ENCODE measurements around the gene RAD23A.
A peak's percentile ranks its signal among the peaks of the same experiment; 100 is the strongest.

RAD23A gene

DNA sequence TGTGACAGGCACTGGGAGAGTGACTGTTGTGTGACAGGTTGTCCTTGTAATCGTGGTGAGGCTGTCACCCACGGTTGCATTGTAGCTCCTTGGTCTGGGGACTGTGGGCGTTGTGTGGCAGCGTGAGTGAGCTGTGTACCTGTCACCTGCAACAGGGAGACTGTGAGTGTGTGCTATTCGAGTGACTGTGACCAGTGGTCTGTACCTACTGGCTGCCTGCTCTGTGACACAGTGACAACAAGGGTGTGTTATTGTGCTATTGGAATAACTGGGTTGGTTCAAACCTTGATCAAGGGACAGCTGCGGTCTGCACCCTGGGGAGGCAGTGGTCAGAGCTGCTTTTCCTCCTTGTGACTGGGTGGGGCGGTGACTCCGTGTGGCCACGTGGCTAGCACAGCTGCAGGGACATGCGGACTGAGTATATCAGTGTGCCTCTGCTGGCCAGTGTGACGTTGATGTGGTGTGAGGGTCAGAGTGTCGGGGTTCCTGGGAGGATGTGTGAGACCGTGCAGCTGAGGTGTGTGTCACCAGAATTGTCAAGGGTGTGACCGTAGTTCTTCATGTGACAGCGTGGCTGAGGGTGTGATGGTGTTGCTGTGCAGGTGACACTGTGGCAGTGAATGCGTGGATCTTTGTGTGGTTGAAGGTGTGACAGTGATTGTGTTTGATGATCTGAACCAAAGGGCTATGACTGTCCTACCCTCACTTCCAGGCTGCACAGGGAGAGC is 39.6 kb downstream of the RAD23A start:
- DNase-seq, result no peak

DNA sequence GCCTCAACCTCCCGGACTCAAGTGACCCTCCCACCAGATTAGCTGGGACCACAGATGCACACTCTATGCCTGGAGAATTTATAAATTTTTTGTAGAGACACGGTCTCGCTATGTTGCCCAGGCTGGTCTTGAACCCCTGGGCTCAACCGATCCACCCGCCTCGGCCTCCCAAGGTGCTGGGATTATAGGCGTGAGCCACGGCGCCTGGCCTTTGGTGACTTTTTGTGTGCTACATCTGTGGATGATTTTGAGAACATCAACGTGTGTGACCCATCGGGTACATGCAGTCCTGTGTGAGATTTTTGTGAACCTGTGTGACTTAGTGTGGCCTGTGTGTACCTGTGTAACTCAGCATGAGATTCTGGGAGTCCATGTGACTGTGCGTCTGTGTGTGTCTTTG is 41.1 kb downstream of the RAD23A start:
- no peak for DNase-seq

DNA sequence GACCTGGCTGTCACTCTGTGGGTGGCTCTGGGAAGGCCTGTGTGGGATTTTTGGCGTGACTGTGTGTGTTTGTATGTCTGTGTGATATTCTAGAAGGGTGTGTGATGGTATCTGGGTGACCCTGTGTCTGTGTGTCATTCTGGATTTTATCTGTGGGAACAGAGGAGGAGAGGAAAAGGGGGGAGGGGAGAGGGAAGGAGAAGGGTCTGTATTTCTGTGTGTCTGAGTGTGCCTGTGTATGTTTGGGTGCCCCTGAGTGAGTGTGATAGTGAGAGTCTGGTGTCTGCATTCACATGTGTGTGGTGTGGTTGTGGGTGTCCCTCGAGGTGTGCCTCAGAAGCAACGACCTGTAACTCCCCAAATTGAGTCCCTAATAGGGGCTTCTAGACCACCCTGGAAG is 41.5 kb downstream of the RAD23A start:
- DNase-seq, result no peak

DNA sequence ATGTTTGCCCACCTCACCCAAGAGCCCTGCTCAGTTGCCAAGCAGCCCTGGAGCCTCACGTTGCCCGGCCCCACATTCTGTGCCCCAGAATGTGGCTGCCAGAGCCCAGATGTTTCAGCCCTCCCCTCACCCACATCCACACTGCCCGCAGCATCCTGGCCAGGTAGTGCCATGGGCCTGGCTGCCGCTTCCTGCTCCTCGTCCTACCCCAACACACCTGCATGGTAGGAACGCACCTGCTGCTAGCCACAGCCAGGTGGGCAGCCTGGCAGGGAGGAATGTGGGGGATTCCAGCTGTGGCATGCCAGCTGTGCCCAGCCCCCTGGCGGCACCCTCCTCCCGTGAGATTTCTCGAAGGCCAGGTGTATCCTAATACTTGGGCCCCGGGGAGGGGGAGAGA is 42.1 kb downstream of the RAD23A start:
- DNase-seq, result no peak

DNA sequence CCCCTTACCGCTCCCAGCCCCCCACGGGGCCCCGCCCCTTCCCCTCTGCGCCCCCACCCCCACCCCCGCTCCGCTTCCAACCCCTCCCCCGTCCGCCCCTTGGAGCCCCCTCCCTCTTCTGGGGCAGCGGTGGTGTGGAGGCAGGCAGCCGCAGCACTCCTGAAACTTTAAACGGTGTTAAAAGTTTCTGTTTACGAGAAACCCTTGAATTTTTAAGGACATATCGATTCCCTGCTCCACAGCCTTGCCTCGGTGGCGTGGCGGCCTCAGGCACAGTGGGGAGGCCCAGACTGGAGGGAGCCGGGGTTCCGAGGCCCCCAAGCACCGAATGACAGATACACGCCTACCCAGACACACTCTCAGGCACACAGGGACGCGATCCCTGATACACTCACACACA is 44.8 kb downstream of the RAD23A start:
- no peak for DNase-seq

DNA sequence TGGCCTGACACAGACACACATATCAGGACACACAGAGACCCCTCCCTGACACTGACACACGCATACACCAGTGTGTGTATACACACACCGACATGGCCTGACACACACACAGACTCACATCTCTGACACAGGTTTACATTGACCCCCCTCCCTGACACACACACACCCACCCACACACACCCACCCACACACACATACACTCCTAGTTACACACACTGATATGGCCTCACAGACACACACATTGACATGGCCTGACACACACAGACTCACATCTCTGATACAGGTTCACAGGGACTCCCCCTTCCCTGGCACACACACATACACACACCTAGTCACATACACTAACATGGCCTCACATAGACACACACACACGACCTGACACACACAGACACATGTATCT is 45.2 kb downstream of the RAD23A start:
- DNase-seq, result no peak

DNA sequence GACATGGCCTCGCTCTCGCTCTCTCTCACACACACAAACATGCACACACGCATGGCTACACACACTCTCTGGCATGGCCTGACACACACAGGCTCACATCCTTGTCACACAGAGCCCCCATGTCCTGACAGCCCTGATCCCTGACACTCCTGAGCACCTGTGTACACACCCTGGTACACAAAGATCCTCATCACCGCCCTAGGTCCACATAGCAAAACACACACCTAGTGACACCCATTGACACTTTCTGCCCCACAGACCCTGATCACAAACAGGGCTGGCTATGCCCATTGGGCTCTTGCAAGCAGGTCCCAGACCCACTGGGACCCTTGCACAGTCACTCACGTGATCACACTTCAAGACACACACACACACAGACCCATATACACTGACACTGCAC is 45.6 kb downstream of the RAD23A start:
- no peak for DNase-seq

DNA sequence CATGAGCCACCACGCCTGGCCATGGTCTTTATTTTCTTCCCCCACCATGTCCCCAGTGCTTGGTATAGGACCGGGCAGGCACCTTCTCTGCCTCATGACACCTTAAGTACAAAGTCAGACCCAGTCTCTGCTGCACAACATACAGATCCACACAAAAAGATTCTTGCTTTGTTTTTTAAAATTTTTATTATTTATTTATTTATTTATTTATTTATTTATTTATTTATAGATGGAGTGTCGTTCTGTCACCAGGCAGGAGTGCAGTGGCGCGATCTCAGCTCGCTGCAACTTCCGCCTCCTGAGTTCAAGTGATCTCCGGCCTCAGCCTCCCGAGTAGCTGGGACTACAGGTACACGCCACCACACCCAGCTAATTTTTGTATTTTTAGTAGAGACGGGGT is 47.1 kb downstream of the RAD23A start:
- DNase-seq, result no peak

DNA sequence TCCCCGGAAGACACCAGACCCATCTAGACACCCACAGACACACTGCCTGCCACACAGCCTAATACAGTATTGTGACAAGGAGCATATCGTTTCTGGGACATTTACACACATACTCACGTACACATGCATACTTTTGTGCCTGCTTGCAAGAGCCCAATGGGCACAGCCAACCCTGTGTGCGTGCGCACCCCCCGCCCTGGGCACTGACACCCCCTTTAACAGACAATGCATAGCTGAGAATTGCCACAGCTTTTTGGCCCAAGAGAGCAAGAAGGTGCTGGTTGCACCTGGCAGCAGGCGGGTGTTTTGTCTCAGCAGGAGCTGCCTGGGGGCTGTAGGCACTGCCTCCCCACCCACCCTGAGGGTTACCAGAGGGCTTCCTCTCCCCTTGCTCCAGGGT is 47.9 kb downstream of the RAD23A start:
- DNase-seq, result no peak

DNA sequence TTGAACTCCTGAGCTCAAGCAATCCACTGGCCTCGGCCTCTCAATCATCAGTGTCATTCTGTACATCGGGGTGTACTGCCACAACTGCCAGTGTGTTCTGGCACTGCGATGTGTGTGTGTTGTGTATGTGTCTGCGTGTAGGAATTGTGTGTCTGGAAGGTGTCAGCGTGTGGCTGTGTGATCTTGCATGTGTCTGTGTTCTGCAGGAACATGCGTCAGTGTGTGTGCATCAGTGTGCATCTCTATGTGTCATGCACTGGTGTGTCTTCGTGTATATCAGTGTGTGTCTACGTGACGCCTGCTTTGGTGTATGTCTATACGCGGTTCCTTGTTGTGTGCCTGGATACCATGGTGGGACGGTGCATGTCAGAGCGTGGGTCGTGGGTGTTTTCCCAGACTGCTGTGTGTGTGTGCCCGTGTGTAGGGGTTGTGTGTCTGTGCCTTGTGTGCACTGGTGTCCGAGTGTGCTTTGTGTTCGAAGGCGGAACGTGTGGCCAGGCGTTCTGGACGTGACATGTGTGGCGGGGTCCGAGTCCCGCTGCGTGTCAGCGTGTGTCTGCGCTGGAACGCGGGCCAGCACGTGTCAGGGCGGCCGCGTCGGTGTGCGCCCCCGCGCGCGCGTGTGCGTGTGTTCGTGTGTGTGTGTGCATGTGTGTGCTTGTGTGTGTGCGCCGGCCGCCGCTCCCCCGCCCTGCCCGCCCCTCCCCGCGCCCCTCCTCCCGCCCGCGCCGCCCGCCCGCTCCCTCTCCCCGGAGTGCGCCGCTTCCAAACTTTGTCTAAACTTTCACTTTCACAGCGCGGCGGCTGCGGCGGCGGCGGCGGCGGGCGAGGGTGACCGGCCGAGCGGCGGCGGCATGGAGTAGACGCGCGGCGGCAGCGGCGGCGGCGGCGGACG is 49.3 kb downstream of the RAD23A start, which contains the start of gene NFIX:
Gene NFIX (plus strand): TSS at position 775 of the 895 bp plus-strand sequence. CDS start 363 bp downstream, outside the sequence.
- DNase-seq, result peak; percentile 23 to 35

DNA sequence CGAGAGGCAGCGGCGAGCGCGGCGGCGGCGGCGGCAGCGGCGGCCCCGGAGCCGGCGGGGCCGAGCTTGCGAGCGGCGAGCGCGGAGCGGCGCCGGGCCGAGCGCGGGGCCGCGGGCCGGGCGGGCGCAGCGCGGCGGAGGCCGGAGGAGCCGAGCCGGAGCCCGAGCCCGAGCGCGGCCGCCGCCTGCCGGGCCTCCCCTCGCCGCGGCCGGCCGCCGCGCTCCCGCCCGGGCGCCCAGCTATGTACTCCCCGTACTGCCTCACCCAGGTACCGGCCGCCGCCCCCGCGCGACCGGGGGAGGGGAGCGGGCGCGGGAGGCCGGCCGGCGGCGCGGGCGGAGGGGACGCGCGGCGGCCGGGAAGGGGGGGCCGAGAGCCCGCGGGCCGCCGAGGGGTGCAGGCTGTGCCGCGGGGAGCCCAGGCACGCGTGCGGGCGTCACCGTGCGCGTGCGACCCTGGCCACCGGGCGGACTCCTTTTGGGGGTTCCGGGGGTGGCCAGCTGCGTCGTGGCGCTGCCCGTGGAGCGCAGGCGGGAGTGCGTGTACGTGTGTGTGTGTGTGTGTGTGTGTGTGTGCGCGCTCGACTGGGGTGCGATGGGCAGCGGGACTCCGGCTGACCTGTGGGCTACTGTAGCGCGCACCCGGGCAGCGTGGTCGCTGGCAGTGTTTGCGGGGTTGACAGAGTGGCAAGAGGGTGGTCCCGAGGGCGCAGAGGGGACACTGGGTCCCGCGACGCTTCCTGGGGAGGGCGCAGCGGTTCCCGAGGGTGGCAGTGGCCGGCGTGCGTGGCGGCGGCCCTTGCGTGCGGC is 50.1 kb downstream of the RAD23A start:
- DNase-seq, result no peak

DNA sequence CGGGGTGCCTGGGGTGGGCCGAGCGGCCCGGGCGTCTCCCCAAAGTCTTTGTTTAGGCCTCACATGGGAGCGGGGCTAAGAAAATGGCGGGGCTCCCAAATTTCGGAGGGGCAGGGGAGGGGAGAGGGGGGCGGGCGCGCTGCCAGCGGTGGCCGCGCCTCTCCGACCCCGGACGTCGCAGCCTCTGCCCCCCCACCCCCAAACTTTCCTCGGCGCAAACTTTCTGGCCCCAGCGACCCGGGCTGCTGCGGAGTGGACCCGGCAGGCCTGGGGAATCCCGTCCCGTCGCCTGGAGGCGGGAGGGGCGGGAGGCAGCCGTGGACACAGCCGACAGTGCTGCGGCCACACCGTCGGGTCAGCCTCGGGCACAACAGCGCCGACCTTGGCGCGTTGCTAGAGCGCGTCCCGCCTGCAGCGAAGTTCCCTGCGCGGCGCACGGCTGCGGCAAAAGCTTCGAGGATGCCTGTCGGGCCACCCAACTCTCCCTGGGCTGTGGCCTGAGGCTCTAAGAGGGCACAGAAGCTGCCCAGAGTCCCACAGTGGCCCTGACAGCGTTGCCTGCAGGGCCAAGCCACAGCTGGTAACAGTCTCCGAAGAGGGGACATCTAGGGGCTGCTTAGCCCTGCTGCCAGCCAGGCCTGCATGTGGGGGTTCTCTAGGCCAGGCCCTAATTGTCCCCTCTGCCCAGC is 50.9 kb downstream of the RAD23A start:
- peak; percentile 5 to 11 for DNase-seq

DNA sequence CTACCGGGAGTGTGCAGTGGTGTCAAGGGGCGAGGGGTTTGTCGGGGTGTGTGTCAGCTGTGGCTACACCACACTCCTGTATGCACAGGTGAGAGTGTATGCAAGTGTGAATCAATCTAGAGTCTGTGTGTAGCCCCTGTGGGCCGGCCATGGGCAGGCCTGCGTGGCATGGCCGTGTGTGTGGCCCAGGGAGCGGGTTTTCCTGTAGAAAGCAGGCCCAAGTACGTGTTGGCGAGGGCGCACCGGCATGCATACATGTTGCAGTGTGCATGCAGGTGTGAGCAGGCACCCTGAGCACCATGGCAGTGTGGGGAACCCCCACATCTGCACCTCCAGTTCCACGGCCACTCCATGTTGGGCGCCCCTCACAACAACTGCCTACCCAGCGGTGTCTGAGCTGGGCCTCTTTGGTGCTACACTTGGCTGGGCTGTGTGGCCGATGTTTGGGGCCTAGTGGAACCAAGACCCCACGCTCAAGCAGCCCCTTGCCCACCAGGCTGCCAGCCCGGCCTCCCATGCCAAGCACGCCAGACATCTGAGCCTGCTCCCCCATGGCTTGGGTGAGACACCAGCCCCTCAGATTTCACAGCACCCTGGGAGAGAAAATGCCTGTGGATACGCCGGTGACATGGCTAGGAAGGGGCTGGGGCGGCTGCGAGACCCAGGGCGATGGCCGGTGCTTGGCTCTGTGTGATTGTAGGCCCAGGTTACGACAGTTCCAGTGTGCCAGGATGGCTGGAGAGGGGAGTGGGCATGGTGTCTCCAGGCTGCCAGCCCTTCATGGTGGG is 51.7 kb downstream of the RAD23A start:
- no peak for DNase-seq

DNA sequence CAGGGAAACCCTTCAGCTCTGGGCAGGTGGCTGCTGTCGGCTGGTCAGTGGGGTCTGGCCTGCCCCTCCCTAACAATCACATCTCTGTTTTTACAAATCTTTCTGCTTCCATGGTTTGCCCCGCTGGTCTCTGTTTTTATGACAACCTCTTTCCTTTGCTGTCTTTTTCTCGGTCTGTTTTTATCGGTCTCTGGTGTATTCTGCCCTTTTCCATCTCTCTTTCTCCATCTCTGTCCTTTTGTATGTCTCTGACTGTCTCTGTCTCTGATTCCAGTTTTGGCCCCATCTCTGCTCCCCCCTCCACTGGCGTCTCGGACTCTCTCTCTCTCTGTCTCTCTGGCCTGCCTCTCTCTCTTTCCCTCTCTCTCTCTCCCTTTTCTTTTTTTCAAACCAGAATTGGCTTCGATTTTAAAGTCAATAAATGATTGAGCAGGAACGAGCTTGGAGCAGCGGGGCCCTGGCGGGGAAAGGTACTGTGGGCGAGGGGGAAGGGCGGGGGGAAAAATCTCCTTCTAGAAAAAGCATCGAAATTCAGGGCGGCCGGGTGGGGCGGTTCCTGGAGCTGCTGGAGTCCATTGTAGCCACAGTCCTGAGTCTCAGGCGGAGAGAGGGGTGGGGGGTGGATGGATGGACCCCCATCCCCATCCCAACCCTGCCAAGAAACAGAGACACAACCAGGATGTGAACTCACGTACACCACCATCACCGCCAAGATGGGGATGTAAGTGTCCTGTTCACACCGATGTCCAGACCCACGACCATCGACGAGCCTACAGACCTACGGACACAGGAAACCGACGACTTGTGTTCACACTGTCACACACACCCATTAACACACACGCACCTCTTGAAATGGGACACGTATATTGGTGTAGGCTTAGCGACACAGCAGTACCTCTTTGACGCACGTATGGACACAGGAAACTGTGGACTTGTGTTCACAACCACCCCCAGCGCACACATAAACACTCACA is 52.6 kb downstream of the RAD23A start:
- no peak for DNase-seq

DNA sequence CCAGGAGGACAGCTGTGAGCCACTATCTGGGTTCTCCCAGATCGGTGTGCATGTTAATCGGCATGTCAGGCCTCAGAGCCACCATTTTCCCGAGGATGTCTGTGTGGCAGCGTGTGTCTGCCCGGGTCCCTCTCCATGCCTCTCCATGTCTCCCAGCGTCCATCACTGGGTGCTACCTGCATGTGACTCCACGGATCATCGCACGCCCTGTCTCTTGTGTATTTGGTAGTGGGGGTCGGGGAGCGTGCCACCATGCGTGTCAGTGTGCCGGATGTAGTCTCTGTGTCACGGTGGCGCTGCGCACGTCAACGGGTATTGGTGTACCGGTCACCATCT is 55.5 kb downstream of the RAD23A start:
- DNase-seq, result no peak

DNA sequence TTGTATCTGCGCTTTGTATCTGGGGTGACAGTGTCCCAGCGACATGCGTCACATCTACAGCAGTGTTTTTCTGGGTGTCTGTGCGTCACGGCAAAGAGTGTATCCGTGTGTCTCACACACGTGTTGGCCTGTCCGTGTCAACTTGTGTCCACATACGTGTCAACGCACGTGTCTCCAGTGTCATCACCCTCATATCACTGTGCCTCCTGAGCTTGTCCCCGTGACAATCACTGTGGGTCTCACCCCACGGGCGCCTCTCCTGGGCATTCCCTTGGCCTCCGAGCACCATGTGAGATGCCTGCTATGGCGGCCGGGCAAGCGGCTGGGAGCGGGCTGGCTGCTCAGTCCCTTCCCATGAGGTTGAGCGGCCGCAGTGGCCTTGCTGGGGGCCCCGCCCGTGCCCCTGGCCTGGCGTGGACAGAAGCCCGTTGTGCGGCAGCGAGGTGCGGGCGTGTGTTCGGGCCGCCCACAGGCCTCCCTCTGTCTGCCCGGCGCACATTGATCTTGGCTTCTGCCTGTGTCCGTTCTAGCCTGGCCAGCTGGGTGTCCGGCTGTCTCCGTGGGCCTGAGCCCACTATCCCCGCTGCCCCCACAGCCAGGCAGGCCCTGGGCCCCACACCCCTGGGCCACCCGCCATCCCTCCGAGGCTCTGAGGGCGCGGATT is 56.0 kb downstream of the RAD23A start:
- no peak for DNase-seq

DNA sequence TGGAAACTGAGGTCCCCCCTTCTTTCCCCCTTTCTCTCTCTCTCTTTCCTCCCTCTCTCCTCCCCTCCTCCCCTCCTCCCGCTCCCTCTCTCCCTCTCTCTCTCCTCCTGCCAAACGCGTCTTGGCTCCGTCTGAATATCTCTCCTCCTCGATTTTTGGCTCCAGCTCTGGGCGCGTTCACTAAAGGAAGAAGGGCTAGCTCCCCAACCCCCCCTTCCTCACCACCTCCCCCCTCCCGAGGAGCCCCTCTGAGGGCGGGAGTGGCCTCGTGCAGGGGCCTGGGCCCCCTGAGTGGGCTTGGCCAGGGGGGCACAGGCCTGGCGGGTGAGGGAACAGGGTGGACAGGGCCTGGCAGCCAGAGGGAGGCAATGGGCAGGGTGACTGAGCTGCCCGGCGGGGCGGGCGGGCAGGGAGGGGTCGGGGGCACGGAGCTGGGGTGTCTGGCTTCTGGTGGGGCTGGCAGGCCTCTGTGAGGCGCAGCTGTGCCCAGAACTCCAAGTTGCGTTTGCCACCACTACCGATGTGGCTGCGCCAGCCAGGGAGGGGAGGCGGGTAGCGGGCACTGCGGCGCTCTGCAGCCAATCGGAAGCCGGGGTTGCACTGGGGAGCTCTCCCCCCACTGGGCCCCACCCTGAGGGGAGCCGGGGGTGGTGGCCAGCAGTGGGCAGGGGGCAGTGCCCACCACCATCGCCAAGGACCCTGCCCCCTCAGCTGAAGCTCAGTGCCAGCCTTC is 56.7 kb downstream of the RAD23A start:
- no peak for DNase-seq

DNA sequence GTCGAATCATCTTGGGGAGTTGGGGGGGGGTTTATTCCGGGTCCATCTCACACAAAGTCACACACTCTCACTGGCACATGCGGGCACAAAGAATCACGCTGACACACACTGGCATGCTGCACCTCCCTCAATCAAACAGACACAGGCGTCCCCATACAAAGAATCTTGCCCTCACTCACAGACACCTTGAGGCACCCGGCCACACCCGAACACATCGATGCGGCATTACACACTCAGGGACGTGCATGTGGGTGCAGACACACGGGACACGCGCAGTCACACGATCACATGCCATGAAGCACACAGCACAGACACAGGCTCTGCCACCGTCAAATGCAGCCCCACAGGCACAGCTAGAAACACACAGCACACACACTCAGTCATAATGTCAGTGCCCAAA is 57.4 kb downstream of the RAD23A start:
- no peak for DNase-seq
